MM.1S (cell line): ENCODE data around the gene CYYR1.

Experiments
- EZH2 ChIP-seq: fragments of 300-600 bp; sonication (generic); optimal IDR thresholded peaks from 2 replicates; pipeline ENCODE3; 2017; ENCODE audit warnings: low read depth, mild to moderate bottlenecking, antibody characterized with exemption, low read length, mixed read lengths
- EZH2phosphoT487 ChIP-seq: fragments of 300-600 bp; sonication (generic); IDR thresholded peaks from 2 replicates; pipeline ENCODE4 v1.6.1; 2018; ENCODE audit warnings: antibody characterized with exemption, low read length
- TF ChIP-seq, protein P1 (sequence below): fragments of 300-600 bp; sonication (generic); IDR thresholded peaks from 2 replicates; pipeline ENCODE4 v1.5.1; 2016; ENCODE audit warnings: antibody characterized with exemption, low read length, mixed read lengths

GRCh38 chr21:26553898-26554297, 19.2 kb downstream of the CYYR1 start:
- TF ChIP-seq, protein P1, sequence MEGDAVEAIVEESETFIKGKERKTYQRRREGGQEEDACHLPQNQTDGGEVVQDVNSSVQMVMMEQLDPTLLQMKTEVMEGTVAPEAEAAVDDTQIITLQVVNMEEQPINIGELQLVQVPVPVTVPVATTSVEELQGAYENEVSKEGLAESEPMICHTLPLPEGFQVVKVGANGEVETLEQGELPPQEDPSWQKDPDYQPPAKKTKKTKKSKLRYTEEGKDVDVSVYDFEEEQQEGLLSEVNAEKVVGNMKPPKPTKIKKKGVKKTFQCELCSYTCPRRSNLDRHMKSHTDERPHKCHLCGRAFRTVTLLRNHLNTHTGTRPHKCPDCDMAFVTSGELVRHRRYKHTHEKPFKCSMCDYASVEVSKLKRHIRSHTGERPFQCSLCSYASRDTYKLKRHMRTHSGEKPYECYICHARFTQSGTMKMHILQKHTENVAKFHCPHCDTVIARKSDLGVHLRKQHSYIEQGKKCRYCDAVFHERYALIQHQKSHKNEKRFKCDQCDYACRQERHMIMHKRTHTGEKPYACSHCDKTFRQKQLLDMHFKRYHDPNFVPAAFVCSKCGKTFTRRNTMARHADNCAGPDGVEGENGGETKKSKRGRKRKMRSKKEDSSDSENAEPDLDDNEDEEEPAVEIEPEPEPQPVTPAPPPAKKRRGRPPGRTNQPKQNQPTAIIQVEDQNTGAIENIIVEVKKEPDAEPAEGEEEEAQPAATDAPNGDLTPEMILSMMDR = no peak
- TF ChIP-seq EZH2phosphoT487 (no peak), EZH2 (no peak)
